Embryonic facial prominence (tissue), 1 donor: ENCODE results near the gene DCP1B.

Source experiments
- DNase-seq: peaks from one replicate; pipeline ENCODE4 v3.0.0-alpha.2; 2016; ENCODE audit errors: extremely low spot score

DCP1B gene

DNA sequence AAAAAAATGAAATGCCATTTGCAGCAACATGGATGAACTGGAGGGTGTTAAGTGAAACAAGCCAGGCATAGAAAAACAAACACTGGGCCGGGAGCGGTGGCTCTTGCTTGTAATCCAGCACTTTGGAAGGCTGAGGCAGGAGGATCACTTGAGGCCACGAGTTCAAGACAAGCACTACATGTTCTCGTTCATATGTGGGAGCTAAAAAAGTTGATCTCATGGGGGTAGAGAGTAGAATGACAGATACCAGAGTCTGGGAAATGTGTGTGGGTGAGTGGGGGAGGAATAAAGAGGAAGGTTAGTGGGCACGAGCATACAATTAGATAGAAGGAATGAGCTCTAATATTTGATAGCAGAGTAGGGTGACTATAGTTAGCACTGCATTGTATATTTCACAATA lies 107.3 kb downstream of the DCP1B start:
- no peak for DNase-seq
